HCT116 (cell line): ENCODE measurements around the gene MYBL2.

Source experiments
- CTCF ChIP-seq, 3 experiments: fragments of 200-600 bp in 1 of 3; sonication (generic) in 1 of 3; IDR thresholded peaks in 2 of 3; conservative IDR thresholded peaks in 1 of 3; 2 replicates each; pipeline ENCODE4 v1.5.1; 2012 to 2017; ENCODE audit warnings: low read depth in 2 of 3, low read length in 2 of 3, antibody characterized with exemption in 1 of 3, borderline replicate concordance in 1 of 3, control low read depth in 1 of 3, mild to moderate bottlenecking in 1 of 3, mixed read lengths in 1 of 3, mixed run types in 1 of 3, moderate library complexity in 1 of 3; ENCODE audit not compliant: insufficient read depth in 1 of 3
- EZH2 ChIP-seq: fragments of 200-600 bp; sonication (generic); IDR thresholded peaks from 2 replicates; pipeline ENCODE4 v1.6.1; 2017; ENCODE audit warnings: antibody characterized with exemption, mixed run types
- SP1 ChIP-seq: IDR thresholded peaks from 2 replicates; pipeline ENCODE4 v1.6.1; 2012; ENCODE audit warnings: low read depth

GRCh38 chr20:43655937-43656336 lies 11.0 kb upstream of the MYBL2 start:
- TF ChIP-seq CTCF (IDR thresholded peaks at IDR 0.05 in 2 of 3, conservative IDR thresholded peaks at IDR 0.05 in 1 of 3; ENCODE audit: borderline replicate concordance in 1 of 3, insufficient read depth in 1 of 3, low read depth in 2 of 3, low read length in 2 of 3): no peak
- TF ChIP-seq EZH2: no peak
- no peak for TF ChIP-seq SP1
